ENCODE data around the gene TSSK2.

DNA sequence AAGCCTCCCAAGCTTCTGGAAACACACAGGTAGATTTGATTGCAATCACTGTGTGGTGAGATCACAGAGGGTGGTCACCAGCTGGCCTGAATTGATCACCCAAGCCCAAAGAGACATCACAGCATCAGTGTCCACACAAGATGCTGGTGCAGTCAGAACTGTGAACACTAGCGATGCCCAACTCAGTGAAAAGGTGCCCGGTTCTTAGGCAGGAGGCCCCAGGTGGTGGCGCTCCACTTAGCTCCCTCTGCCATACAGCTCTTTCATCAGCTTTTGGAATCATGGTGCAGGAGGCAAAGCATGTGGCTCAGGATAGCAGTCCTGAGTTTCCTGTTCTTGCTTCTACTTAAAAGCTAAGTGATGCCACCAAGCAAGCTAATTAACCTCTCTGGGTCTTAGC lies 20.0 kb upstream of the TSSK2 start:
- TF ChIP-seq, protein P1, sequence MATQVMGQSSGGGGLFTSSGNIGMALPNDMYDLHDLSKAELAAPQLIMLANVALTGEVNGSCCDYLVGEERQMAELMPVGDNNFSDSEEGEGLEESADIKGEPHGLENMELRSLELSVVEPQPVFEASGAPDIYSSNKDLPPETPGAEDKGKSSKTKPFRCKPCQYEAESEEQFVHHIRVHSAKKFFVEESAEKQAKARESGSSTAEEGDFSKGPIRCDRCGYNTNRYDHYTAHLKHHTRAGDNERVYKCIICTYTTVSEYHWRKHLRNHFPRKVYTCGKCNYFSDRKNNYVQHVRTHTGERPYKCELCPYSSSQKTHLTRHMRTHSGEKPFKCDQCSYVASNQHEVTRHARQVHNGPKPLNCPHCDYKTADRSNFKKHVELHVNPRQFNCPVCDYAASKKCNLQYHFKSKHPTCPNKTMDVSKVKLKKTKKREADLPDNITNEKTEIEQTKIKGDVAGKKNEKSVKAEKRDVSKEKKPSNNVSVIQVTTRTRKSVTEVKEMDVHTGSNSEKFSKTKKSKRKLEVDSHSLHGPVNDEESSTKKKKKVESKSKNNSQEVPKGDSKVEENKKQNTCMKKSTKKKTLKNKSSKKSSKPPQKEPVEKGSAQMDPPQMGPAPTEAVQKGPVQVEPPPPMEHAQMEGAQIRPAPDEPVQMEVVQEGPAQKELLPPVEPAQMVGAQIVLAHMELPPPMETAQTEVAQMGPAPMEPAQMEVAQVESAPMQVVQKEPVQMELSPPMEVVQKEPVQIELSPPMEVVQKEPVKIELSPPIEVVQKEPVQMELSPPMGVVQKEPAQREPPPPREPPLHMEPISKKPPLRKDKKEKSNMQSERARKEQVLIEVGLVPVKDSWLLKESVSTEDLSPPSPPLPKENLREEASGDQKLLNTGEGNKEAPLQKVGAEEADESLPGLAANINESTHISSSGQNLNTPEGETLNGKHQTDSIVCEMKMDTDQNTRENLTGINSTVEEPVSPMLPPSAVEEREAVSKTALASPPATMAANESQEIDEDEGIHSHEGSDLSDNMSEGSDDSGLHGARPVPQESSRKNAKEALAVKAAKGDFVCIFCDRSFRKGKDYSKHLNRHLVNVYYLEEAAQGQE (IDR thresholded peaks at IDR 0.05; ENCODE audit: insufficient read depth in 1 of 2, low read depth in 2 of 2, low read length in 1 of 2), result no peak
- TF ChIP-seq, protein P2, sequence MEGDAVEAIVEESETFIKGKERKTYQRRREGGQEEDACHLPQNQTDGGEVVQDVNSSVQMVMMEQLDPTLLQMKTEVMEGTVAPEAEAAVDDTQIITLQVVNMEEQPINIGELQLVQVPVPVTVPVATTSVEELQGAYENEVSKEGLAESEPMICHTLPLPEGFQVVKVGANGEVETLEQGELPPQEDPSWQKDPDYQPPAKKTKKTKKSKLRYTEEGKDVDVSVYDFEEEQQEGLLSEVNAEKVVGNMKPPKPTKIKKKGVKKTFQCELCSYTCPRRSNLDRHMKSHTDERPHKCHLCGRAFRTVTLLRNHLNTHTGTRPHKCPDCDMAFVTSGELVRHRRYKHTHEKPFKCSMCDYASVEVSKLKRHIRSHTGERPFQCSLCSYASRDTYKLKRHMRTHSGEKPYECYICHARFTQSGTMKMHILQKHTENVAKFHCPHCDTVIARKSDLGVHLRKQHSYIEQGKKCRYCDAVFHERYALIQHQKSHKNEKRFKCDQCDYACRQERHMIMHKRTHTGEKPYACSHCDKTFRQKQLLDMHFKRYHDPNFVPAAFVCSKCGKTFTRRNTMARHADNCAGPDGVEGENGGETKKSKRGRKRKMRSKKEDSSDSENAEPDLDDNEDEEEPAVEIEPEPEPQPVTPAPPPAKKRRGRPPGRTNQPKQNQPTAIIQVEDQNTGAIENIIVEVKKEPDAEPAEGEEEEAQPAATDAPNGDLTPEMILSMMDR (IDR thresholded peaks at IDR 0.05), result no peak
